Stimulated activated CD8-positive, alpha-beta memory T cell treated with anti-CD3 and anti-CD28 coated beads, Interleukin-7, amount 100 ng/mL, for 48 hours (primary cell): ENCODE measurements around the gene MRPL21.

Experiments used
- DNase-seq, 2 donors: peaks; one replicate each; pipeline ENCODE4 v3.0.0-alpha.2; 2020; ENCODE audit warnings: low read depth in 1 of 2; ENCODE audit errors: extremely low read depth in 1 of 2

MRPL21 gene

GRCh38 chr11:68903288-68904247 lies at the start of gene MRPL21, which contains the start of gene IGHMBP2:
TSS of gene MRPL21 (minus strand) at chr11:68903832. CDS start at chr11:68903810, 22 bp downstream.
TSS of gene IGHMBP2 (plus strand) at chr11:68903891. CDS start at chr11:68903953, 62 bp downstream.
- DNase-seq: peak; percentile 73 to 76

DNA sequence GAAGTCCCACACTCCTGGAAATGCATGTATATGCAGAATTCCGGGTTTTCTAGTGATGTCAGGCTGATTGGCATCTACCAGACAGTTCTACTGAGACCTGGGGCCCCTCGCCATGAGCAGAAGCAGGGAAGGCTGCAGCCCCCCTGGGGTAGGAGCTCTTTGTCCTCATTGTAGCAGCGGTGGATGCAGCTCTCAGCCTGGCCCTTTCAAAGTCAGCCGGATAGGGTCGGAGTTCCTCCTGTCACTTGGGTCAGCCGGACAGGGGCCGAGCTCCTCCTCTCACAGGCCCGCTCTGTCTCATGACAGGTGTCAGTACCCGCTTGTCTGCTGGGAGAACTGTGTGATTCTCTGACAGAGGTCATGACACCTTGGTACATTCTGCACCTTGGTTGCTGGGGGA lies 47.1 kb upstream of the MRPL21 start:
- no peak for DNase-seq

- DNase-seq: no peak
Measured at GRCh38 chr11:68950270-68950669, 46.6 kb upstream of the MRPL21 start.

GRCh38 chr11:68948935-68949334 lies 45.3 kb upstream of the MRPL21 start:
- DNase-seq: no peak

DNA sequence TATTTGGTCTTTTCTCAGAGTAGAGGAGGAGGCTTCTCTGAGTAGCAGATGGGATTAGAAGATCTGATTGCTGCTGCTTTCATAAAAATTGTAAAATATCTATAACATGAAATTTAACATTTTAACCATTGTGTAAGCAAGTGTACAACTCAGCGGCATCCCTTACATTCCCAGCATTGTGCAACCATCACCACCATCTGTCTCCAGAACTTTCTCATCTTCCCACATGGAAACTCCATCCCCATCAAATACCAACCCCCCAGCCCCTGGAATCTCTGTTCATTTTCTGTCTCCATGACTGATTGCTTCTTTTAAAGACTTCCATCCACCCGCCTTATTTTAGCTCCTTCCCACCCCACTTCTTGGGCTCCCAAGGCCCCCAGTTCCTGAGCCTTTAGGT lies 44.9 kb upstream of the MRPL21 start:
- no peak for DNase-seq

GRCh38 chr11:68947151-68947550 lies 43.5 kb upstream of the MRPL21 start:
- no peak for DNase-seq

DNA sequence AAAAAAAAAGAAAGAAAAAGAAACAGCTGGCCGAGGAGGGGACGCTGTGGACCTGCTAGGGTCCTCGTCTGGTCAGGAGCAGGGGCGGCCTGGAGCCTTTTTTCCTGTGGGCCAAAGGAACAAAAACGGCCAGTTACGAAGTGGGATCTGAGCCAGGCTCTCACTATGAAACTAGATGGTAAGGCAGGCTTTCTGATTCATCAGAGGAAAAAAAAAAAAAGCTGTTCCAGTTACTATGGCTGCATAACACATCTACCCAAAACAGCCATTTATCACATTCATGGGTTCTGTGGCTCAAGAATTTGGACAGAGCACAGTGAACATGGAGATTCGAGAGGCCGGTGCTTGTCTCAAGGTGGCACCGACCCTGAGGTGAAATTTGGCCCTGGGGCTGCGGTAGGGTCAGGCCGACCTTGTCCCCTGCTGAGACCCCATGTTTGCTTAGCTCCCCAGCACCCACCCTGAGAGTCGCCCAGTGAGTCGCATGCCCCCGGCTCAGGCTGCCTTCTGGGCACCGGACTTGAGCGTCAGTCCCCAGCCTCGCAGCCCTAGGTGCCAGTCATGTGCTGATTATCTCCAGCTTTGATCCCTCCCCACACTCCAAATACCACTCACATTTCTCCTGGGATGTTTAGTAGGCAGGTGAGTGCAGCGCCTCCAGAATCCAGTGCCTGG lies 42.9 kb upstream of the MRPL21 start:
- DNase-seq: no peak

DNA sequence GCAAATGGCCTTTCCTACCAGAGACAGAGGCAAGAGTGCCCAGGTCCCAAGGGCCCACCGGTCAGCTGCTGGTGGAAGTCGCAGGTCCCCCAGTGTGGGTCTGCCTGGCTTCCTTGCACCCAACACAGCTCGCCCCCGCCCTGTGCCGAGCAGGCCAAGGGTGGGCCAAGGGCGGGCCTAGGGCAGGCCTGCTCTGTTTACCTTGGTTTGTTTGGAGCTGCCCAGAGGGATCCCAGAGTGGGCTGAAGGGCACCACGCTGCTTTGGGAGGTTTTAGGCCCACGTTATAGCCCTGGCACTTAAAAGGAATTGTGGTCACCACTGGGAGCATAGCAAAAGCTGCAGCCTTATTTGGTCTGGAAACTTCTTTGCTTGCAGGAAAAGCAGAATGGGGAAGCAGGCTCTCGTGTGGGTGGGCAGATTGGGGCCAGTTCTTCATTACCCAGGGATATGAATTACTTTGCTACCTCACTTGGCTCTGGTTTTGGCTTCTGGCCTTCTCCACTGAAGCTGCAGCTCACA lies 39.2 kb upstream of the MRPL21 start:
- no peak for DNase-seq

GRCh38 chr11:68942095-68942620 lies 38.5 kb upstream of the MRPL21 start:
- DNase-seq: no peak

GRCh38 chr11:68941324-68942094 lies 37.9 kb upstream of the MRPL21 start:
- no peak for DNase-seq

DNA sequence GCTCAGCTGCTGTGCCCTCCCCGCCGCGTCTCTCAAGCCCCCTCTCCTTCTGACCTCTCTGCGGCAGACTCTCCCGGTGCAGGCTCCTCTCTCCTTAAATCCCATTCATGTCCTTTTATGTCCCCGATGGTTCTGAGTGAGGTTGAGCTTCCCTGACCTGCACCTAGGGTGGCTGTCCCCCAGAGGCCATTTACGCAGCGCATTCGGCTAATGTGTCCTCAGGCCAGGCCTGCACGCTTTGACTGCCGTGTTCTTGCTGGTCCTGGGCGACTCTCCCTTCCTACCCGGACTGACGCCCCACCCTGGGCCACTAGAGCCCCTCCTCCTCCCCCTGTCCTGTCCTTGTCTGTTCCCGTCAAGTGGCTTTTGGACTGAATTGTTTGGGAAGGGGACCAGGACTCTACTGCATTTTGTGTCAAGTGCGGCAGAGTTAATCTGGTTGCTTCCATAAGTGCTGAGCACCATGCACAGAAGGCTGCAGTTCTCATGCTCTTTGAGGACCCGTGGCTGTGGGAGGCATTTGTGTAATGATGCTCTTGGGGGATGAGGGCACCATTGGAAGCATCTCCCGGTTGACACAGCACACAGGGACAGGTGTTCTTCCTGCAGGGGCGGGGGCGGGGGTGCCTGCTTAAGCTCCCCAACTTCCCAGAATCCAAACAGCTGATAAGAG lies 37.2 kb upstream of the MRPL21 start:
- DNase-seq: no peak

GRCh38 chr11:68939583-68940555 lies 36.2 kb upstream of the MRPL21 start:
- DNase-seq: no peak

GRCh38 chr11:68938816-68939582 lies 35.4 kb upstream of the MRPL21 start:
- no peak for DNase-seq

DNA sequence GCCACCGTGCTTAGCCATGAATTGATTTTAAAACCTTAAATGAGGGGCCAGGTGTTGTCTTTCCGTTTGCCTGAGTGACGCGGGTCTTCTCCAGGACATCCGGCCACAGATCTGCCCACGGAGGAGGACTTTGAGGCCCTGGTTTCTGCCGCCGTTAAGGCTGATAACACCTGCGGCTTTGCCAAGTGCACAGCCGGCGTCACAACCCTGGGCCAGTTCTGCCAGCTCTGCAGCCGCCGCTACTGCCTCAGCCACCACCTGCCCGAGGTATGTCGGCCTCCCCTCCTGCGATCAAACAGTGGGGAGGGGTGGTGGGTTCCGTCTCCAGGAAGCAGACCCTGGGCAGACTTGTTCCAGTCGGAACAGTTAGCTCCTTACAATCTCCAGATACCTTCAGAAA lies 34.5 kb upstream of the MRPL21 start:
- no peak for DNase-seq

DNA sequence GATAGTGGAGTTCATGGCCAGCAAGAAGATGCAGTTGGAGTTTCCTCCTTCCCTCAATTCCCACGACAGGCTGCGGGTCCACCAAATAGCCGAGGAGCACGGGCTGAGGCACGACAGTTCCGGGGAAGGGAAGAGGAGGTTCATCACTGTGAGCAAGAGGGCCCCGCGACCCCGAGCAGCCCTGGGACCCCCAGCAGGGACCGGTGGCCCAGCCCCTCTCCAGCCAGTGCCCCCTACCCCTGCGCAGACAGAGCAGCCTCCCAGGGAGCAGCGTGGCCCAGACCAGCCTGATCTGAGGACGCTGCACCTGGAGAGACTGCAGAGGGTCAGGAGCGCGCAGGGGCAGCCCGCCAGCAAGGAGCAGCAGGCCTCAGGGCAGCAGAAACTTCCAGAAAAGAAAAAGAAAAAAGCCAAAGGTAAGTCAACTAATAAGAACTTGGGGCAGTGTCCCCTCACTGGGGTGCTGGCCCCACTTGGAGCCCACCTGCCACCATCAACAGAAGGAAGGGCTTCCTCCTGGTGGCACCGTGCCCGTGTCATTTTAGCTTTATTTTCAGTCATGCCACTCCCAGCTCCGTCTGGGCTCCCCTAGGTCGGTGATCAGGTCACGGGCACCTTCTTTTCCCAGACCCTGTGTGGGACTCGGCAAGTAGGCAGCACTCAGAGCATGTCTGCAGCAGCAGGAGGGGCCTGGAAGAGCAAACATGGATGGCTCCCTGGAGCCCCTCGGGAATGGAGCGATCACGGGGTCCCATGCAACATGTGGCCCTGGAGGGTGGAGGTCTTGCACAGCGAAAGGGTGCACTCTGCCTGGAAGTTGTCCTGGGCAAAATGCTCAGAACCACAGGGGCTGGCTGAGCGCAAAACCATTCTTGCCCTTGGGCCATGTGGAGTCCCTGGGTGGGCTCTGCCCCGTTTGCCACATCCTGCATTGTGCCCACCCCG lies 33.3 kb upstream of the MRPL21 start:
- no peak for DNase-seq

GRCh38 chr11:68936358-68936636 lies 32.7 kb upstream of the MRPL21 start:
- no peak for DNase-seq
